GM21619 (cell line): ENCODE data around the gene SLC24A3.
"Not testable (repeated sequence)": the region's sequence is repeated elsewhere in the genome, so short reads cannot be mapped to it uniquely, and the experiment has no call there.

Source experiments
- ATAC-seq: cut with Tn5 transposase; IDR thresholded peaks from one replicate; pipeline ENCODE4 v1.9.1; 2021; ENCODE audit not compliant: unreplicated experiment

Gene SLC24A3

DNA sequence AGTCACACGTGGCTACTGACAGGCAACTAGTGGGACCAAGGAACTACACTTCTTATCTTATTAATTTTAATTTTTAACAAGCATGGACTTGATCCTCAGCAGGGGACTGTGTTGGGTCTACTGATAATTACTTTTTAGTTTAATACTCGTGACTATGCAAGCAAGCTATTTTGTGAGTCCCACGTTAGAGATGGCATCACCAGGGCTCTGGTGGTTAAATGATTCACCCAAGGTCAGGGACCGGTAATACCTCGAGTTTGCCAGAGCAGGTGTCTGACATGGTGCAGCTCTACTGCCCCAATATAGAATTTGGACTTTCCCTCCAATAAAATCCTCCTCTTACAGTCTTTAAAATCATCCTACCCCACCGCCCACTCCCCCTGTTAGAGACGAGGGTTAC lies 447.0 kb downstream of the SLC24A3 start:
- ATAC-seq, result peak; percentile 41

DNA sequence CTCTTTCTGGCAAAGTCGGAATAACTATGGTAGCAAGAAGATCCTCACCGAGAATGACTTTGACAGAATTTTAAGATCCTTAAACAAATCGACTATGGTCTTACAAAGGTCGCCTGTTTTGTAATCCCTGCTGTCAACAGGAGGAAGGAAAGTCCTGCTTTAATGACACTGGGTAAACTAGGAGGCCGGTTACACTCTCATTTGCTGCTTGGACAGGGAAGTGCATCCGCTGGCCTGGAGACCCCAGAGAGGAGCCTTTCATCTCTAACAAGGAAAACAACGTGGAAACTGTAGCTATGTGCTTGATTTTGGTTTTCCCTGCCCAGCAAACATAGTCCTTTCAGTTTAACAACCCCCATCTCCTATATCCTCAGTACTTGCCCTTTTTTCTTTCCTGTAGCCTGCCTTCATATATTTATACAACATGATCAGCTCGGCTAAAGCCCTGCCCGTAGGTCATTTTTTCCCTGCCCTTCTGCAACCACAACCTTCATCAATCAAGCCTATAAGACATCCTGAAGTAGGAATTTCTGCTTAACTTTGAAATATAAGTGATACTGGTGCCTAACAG lies 448.5 kb downstream of the SLC24A3 start:
- no peak for ATAC-seq

DNA sequence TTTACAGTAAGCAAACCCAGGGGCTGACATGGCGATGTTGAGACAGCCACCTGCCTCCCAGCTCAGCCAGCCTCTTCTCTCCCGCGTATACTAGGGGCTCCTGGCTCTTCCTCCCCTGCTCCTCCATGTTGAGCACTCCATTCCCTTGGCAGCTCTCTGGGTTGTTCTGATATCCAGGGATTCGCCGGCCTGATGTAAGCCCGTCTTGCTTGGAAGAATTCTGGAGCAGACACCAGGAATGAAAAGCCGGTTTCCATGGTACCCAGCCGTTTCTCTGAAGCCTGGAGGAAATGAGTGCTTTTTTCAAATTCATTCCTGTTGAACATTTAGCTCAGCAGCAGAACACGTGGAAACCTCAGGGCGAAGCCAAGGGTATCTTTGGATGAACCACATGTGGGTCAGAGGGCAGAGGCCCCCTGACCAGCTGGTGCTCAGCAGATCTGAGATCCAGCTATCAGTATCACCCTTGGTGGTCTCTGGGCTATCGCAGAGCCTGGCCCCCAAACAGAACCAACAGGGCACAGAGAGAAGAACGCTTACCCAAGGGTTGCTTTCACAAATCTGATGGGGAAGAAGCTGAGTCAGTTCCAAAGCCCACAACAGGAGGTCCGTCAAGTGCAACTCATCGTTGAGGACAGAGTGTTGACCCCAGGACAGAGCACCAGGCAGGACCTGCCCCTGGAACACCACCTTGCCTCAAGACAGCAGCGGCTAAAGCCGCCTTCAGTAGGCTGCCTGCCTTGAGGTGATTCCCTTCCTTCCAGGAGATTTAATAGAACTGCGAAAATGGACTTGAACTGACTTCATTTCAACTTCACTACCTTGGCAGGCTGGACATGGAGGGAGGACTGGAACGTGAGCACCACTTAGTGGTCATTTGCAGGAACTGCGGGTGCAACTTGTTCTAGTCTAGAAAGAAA lies 449.5 kb downstream of the SLC24A3 start:
- peak; percentile 40 for ATAC-seq

DNA sequence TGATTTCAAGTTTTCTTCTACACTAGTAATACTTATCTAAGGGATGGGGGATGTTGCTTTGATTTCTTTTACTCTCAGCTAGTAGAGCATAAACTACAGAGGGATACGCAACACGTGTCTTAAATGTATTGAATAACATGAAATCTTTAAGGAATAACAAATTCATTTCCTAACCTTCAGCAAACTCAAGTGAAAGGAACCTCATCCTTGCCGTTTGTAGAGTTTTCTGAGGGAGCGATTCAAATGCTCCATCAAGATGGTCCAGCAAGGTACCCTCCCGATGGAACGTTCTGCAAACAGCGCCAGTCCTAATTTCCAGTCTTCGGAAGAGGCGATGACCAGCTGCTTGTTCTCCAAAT lies 450.2 kb downstream of the SLC24A3 start:
- ATAC-seq, result no peak

DNA sequence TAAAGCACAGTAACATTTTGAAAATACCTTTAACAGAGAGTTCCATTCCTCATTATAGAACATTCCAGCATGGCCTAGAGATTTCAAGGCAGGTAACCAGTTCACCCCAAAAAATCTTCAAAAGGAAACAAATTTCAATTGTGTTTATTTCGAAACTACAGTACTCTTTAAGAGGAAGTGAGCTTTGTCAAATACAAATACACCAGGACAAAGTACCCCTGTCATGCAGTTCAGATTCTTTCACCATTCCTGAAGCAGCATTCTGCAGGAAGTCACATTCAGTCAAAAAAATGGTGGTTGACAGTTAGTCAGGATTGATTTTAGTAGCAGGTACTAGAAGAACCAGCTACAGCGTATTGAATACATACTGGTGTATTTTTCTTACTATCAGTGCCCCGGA lies 456.0 kb downstream of the SLC24A3 start:
- no peak for ATAC-seq

DNA sequence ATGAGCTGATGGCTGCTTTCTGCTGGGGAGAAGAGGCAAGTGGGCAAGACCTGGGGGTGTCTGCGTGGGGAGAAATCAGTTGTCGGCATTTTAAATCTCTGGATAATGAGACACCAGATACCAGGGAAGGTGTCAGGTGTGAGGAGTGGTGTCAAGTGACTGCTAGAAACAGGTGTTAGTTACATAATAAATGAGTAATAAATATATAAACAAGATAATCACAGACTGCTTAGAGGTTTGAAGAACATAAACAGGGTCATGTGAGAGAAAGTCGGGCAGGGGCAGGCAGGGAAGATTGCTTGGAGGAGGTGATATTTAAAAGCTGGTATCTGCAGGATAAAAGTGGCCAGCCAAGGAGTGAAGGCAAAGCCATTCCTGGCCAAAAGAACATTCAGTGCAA lies 458.4 kb downstream of the SLC24A3 start:
- ATAC-seq, result no peak

DNA sequence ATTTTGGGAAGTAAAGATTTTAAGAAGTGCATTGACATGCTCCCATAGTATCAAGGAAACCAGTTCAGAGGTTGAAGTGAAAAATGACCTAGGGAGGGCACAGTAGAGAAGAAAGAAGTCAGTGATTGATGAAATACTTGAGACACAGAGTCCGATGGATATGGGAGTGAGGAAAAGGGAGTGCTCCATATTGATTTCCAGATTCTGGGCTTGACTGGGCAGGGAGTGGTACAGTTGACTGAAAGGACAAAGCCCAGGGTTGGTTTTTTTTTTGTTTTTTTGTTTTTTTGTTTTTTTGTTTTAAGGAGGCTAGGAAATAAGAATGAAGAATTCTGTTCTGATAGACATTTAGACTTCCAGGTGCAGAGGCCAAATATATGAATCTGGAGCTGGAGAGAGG lies 458.9 kb downstream of the SLC24A3 start:
- no peak for ATAC-seq

DNA sequence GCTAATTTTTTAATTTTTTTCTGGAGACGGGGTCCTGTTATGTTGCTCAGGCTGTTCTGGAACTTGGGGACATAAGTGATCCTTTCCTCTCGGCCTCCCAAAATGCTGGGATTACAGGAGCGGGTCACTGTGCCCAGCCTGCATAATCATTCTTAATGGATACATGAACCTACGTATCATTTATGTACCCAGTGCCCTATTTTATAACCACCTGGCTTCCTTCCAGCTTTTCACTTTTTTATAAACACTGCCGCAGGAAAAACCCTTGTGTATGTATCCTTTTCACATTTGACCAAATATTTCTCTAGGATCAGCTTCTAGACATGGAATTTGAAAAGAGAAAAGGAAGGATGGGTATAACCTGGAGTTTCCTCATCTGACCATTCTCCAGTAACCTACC lies 460.1 kb downstream of the SLC24A3 start:
- ATAC-seq, result no peak

DNA sequence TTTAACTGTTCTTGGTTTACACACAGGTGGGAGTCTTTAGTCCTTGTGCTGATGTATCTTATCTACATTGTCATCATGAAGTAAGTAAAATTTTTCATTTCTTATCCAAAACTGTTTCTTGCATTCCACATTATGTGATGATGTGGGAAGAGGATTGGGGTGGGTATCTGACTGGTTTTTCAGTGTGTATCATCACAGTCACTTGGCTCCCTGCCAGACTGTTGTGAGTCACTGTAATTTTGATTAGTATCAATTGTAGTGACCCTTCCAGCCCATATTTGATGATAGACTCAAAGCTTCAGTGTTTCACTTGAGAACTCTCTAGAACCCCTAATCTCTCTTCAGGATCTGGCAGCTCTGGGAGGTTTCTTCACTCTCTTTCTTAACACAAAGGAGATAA lies 461.1 kb downstream of the SLC24A3 start:
- ATAC-seq, result no peak

DNA sequence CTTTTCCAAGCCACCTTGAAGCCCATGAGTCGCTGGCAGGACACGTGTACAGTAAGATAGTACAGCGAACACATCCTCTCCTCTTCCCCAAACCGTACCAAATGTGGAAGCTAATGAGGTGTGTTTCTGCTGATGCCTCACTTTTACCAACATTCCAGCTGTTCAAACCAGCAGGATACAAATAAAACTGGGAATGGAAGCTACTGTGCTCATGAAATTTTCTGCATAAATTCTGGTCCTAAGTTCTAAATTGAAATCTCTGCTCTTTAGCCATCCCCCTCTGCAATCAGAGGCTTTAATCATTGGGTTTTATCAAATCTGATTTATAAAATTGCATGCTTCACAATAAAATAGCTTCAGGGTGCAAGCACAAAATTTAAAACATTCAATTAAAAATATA lies 463.8 kb downstream of the SLC24A3 start:
- no peak for ATAC-seq

DNA sequence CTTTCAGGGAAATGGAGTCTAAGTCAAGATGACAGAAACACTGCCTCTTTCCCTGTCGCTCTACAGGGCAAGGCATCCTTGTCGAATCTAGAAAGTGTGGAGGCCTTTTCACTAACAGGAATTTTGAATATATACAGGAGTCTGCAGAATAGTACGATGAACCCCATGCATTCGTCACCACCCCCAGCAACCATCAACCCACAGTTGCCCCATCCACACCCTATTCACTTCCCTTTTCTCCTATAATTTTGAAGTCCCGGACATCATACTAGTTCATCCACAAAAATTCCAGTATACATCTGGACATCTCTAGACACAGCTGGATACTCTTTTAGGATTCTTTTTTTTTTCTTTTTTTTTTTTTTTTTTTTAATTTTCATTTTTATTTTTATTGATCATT lies 464.9 kb downstream of the SLC24A3 start:
- no peak for ATAC-seq

DNA sequence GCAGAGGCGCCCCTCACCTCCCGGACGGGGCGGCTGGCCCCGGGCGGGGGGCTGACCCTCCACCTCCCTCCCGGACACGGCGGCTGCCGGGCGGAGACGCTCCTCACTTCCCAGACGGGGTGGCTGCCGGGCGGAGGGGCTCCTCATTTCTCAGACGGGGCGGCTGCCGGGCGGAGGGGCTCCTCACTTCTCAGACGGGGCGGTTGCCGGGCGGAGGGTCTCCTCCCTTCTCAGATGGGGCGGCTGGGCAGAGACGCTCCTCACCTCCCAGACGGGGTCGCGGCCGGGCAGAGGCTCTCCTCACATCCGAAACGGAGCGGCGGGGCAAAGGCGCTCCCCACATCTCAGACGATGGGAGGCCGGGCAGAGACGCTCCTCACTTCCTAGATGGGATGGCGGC lies 466.1 kb downstream of the SLC24A3 start:
- ATAC-seq, result not testable (repeated sequence)

DNA sequence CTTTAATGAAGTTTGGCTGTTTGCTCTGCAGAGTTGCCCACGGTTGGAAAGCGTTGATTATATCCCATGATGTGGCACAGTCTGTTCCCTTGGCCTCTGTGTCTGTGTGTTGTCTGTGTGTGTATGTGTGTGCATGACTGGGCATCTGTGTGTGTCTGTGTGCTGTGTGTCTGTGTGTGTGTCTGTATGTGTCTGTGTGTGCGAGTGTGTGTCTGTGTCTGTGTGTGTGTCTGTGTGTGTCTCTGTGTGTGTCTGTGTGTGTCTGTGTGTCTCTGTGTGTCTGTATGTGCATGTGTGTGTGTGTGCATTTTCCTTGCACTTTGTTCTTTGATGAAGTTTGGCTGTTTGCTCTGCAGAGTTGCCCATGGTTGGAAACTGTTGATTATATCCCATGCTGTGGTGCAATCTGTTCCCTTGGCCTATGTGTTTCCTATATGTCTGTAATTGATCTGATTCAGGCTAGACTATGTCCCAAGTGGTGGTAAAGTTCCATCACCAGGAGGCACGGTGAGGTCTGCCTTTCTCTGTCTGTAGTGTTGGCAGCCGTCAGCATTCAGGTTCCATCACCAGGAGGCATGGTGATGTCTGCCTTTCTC lies 467.6 kb downstream of the SLC24A3 start:
- ATAC-seq, result no peak

DNA sequence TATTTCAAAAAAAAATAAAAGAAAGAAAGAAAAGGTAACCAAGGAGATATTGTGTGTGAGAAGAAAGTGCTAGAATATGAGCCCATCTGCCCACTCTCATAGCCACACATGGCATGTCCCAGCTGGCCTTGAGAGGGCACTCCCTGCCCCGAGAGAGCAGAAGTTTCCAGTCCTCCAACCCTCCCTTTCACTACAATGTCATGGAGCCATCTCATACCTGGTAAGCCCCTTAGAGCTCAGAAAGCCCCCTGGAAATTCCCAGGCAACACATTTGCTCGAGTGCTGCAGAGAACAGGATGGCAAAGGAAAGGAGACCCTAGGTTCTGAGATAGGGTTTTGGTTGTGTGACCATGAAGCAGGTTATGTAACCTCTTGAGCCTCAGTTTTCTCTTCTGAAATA lies 469.8 kb downstream of the SLC24A3 start:
- ATAC-seq, result no peak

DNA sequence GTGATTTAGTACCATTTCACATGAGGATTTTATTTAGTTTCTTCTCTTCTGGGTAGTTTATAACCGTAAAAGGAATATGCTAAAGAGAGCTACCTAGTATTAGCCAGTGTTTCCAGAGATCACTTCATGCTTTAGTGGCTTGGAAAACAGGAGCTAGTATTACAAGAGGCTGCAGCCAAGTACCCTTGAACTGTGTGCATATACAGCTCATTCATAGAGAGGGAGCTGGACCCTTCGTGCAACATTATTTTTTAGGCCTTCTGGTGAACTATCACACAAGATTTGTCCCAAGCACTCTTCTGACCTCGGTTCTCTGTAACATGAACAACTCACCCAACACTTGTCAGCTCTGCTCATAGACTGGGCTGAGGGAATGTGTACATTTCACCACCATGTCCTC lies 470.7 kb downstream of the SLC24A3 start:
- no peak for ATAC-seq

DNA sequence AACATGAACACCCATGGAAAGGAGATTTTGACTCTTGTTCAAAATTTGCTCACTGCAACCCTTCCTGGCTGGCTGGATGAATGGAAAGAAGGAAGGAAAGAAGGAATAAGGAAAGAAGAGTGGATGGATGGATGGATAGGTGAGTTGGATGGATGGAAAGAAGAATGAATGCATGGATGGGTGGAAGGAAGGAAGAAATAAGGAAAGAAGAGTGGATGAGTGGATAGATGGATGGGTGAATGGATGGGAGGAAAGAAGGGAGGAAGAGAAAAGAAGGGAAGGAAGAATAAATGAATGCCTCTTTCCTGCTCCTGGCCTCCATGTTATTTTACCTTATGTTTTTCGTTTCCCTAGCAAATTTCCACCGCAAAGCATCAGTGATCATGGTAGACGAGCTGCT lies 471.4 kb downstream of the SLC24A3 start:
- ATAC-seq, result no peak

DNA sequence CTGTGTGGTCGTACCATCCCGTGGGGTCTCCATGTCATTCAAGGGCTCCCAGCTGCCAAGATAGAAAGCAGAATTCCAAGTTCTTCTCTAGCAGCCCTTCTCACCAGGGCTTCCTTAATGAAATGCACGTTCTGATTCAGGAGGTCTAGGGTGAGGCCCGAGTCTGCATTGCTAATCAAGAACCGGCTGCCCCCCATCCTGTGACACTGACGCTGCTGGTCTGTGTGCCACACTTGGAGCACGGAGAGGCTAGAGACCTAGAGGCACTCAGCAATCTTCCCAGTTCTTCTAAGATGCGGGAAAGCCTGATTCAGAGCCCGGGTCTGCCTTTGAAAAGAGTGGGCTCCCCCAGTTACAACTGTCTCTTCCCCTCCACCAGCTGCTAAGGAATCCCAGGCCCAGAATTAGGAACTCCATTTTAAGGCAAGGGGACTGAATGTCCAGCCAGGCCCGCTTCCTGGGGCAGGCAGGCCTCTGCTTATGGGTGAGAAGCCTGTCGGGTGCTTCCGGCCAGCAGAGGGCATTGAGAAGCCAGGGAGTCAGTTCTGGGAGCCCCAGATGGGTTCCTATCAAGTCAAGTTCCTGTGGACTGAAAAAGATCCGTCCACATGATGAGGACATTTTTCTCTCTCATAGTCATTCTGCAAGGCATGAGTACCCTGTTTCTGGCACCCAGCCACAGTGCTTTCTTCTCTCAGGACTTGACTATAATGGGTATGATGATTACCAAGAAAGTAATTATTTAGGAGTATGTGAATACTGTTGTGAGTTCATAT lies 475.8 kb downstream of the SLC24A3 start:
- no peak for ATAC-seq

DNA sequence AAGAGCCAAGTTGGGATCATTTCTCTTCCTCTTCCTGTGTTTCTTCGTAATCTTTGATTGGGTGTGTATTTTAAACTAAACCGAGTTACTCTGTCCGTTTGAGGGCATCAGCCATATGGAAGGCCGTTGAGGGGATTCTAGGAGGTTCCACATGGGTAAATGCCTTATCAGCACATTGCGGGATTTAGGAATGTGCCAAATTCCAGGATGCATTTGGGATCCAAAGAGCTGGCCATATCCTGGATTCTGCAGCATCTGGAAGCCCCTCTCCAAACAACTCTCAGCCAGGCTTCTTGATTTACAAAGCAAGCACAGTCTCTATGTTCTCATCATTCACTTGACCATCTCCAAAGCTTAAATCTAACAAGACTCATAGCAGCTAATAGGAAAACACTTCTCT lies 478.0 kb downstream of the SLC24A3 start:
- no peak for ATAC-seq

DNA sequence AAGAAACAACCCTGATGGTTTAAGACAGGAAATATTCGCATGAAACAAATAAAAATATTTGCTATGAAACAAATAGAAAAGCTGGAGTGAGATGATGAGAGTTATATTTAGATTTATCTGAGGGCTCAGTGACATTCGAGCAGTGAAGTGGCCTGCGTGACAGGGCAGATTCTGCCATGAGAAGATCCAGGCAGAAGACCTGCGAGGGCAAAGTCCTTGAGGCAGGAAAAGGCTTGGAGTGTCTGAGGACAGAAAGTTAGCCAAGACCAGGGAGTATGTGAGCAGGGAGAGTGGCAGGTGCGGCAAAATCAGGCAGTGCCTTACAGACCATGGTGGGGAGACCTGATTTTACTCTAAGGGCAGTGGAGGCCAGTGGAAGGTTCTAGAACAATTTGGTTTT lies 478.7 kb downstream of the SLC24A3 start:
- no peak for ATAC-seq

DNA sequence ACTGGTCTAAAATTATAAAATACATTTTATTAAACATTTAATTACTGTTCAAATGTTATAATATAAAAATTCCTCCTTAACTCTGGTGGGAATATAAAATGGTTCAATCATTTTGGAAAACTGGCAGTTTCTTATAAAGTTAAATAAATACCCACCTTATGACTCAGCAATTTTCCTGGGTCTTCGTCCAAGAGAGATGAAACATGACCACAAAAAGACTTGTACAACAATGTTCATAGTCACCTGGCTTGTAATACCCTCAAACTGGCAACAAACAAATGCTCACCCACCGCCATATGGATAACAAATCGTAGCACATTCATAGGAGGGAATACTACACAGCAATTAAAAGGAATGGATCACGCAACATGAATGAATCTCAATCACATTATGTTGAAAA lies 479.7 kb downstream of the SLC24A3 start:
- ATAC-seq, result no peak

DNA sequence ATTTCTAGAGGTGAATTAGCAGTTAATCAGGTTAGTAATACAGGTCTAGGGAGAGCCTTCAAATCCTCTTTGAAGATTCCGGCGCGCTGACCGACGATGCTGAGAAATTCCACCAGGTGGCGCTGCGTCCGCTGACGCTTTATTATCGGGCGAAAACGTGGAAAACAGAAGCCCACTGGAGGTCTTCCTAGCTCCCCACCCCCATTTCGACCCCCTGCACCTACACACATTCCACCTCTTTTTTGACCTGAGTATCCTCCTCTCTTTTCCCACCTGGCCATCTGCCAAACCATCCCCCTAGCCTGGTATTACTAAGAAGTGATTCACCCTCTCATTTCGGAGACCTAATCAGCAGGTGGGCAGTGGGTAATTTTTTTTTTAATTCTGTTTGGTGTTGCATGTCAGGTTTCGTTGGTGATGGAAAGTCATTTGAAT lies 480.3 kb downstream of the SLC24A3 start:
- ATAC-seq, result no peak

DNA sequence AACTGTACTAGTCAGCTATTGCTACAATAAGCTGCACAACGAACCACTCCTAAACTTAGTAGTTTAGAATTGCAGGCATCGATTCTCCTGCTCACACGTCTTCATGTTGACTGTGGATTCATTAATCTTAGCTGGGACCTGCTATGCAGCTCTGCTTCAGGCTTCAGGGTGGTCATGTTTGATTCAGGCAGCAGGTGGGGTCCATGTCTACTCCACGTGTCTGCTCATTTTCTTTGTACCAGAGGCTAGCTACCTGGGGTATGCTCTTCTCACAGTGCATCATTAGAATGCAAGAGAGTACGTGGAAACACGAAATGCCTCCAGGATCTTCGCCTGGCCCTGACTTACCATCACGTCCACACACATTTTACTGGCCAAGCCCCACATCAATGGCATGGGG lies 481.1 kb downstream of the SLC24A3 start:
- no peak for ATAC-seq
